ENCODE results near the gene HSP90AB1. TPM values are rescaled to one million over a fixed set of nuclear protein-coding genes. Genes with fewer than 3 reads are reported as not detected.
A peak's percentile ranks its signal among the peaks of the same experiment; 100 is the strongest.

HSP90AB1 gene
- total RNA-seq, 2 donors from 2014 or later, result 414 to 463 TPM

- no peak for DNase-seq (ENCODE audit: low spot score)
- intact Hi-C loops (cut with DNase I), result no loop called here
These were observed 3.3 kb downstream of the HSP90AB1 start for GRCh38 chr6:44250067-44250717.

GRCh38 chr6:44250718-44251123 lies 3.8 kb downstream of the HSP90AB1 start:
- intact Hi-C loops (cut with DNase I), result no loop called here
- no peak for DNase-seq (ENCODE audit: low spot score)

- DNase-seq (ENCODE audit: low spot score), result peak; percentile 66
- intact Hi-C loops (cut with DNase I), result no loop called here
These were observed 4.9 kb downstream of the HSP90AB1 start for GRCh38 chr6:44251576-44252524.

- intact Hi-C loops (cut with DNase I), result no loop called here
- DNase-seq (ENCODE audit: low spot score), result peak; percentile 69
These were observed 6.6 kb downstream of the HSP90AB1 start for GRCh38 chr6:44253307-44254101.

GRCh38 chr6:44254191-44255104 lies 7.5 kb downstream of the HSP90AB1 start:
- intact Hi-C loops (cut with DNase I), result no loop called here

GRCh38 chr6:44255105-44255808 lies 8.4 kb downstream of the HSP90AB1 start:
- intact Hi-C loops (cut with DNase I), result no loop called here

More at GRCh38 chr6:44254191-44255104, 7.5 kb downstream of the HSP90AB1 start:
- peak; percentile 69 for DNase-seq (ENCODE audit: low spot score)

GRCh38 chr6:44255871-44256774 lies 9.2 kb downstream of the HSP90AB1 start:
- DNase-seq (ENCODE audit: low spot score), result peak; percentile 70
- intact Hi-C loops (cut with DNase I), result no loop called here

More at GRCh38 chr6:44255105-44255808, 8.4 kb downstream of the HSP90AB1 start:
- DNase-seq (ENCODE audit: low spot score), result peak; percentile 77

GRCh38 chr6:44256775-44257024 lies 9.8 kb downstream of the HSP90AB1 start:
- DNase-seq (ENCODE audit: low spot score), result no peak
- intact Hi-C loops (cut with DNase I), result no loop called here

- DNase-seq (ENCODE audit: low spot score), result peak; percentile 88
- intact Hi-C loops (cut with DNase I), result no loop called here
These were observed 10.3 kb downstream of the HSP90AB1 start, which contains the start of gene SLC35B2 for GRCh38 chr6:44257025-44257752. Gene SLC35B2, minus strand, starts transcription at chr6:44257528. Its CDS starts 118 bp downstream, at chr6:44257410.

- no peak for DNase-seq (ENCODE audit: low spot score)
- intact Hi-C loops (cut with DNase I), result no loop called here
These were observed 10.9 kb downstream of the HSP90AB1 start for GRCh38 chr6:44257753-44258324.

GRCh38 chr6:44258325-44258863 lies 11.5 kb downstream of the HSP90AB1 start:
- intact Hi-C loops (cut with DNase I), result no loop called here
- DNase-seq (ENCODE audit: low spot score), result peak; percentile 64

GRCh38 chr6:44258921-44259320 lies 12.0 kb downstream of the HSP90AB1 start:
- no peak for DNase-seq (ENCODE audit: low spot score)

GRCh38 chr6:44260011-44260410 lies 13.1 kb downstream of the HSP90AB1 start:
- DNase-seq (ENCODE audit: low spot score), result no peak
- intact Hi-C loops (cut with DNase I), result no loop called here

More at GRCh38 chr6:44258921-44259320, 12.0 kb downstream of the HSP90AB1 start:
- intact Hi-C loops (cut with DNase I), result no loop called here

- no peak for DNase-seq (ENCODE audit: low spot score)
- intact Hi-C loops (cut with DNase I), result no loop called here
These were observed 13.8 kb downstream of the HSP90AB1 start for GRCh38 chr6:44260451-44261297.

GRCh38 chr6:44261581-44261980 lies 14.7 kb downstream of the HSP90AB1 start:
- intact Hi-C loops (cut with DNase I), result no loop called here
- no peak for DNase-seq (ENCODE audit: low spot score)
